Measurements from ENCODE around the gene CREB5.

GRCh38 chr7:28811701-28812430, 399.5 kb downstream of the CREB5 start:
- TF ChIP-seq, protein P1, sequence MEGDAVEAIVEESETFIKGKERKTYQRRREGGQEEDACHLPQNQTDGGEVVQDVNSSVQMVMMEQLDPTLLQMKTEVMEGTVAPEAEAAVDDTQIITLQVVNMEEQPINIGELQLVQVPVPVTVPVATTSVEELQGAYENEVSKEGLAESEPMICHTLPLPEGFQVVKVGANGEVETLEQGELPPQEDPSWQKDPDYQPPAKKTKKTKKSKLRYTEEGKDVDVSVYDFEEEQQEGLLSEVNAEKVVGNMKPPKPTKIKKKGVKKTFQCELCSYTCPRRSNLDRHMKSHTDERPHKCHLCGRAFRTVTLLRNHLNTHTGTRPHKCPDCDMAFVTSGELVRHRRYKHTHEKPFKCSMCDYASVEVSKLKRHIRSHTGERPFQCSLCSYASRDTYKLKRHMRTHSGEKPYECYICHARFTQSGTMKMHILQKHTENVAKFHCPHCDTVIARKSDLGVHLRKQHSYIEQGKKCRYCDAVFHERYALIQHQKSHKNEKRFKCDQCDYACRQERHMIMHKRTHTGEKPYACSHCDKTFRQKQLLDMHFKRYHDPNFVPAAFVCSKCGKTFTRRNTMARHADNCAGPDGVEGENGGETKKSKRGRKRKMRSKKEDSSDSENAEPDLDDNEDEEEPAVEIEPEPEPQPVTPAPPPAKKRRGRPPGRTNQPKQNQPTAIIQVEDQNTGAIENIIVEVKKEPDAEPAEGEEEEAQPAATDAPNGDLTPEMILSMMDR (IDR thresholded peaks at IDR 0.05 in 4 of 5, conservative IDR thresholded peaks at IDR 0.05 in 1 of 5): no peak
- TF ChIP-seq POLR2A (IDR thresholded peaks at IDR 0.05): no peak

All from gastrocnemius medialis (tissue), 4 donors.